H1 (cell line): ENCODE data around the gene UBR3. TPM values are rescaled to one million over a fixed set of nuclear protein-coding genes. Genes with fewer than 3 reads are reported as not detected.
"Not testable (repeated sequence)": the region's sequence is repeated elsewhere in the genome, so short reads cannot be mapped to it uniquely, and the experiment has no call there.

ENCODE experiments used
- CTCF ChIA-PET: fragments of 300-600 bp; sonication (Branson Sonifier 250); formaldehyde crosslinking; loops from one replicate; lab custom pipeline; 2021; ENCODE audit not compliant: partially characterized antibody; lab: Charles Lee
- POLR2A ChIA-PET: fragments of 300-600 bp; sonication (Branson Sonifier 250); formaldehyde crosslinking; loops from one replicate; lab custom pipeline; 2021; ENCODE audit warnings: inconsistent platforms; ENCODE audit not compliant: partially characterized antibody; lab: Charles Lee
- DNase-seq, 2 experiments: peaks; one replicate each; pipeline versions ENCODE4 v3.0.0 to v3.0.0-alpha.2; 2010 to 2022; ENCODE audit warnings: low spot score in 2 of 2, low read depth in 1 of 2, mixed read lengths in 1 of 2
- FAIRE-seq: peaks from 2 replicates; lab custom pipeline; 2011; peaks lifted over from hg19 to GRCh38; lab: Jason Lieb, UNC
- H2AFZ ChIP-seq: 2 replicates; pipeline ENCODE4 v1.8.1; 2012; ENCODE audit warnings: low read length, inconsistent platforms
- H2AK5ac ChIP-seq: 2 replicates; pipeline ENCODE4 v1.6.1; 2013; ENCODE audit warnings: low read depth, low read length
- H2BK120ac ChIP-seq: replicated peaks from 2 replicates; pipeline ENCODE3; 2013; ENCODE audit warnings: low read depth, low read length, inconsistent platforms
- H2BK12ac ChIP-seq: 2 replicates; pipeline ENCODE4 v1.6.1; 2013; ENCODE audit warnings: low read depth, low read length
- H2BK15ac ChIP-seq: 2 replicates; pipeline ENCODE4 v1.6.1; 2013; ENCODE audit warnings: low read length
- H2BK20ac ChIP-seq: 2 replicates; pipeline ENCODE4 v1.6.1; 2013; ENCODE audit warnings: low read length
- H2BK5ac ChIP-seq: 2 replicates; pipeline ENCODE4 v1.6.1; 2013; ENCODE audit warnings: low read depth, low read length
- H3K14ac ChIP-seq: 2 replicates; pipeline ENCODE4 v1.6.1; 2013; ENCODE audit warnings: inconsistent platforms; ENCODE audit not compliant: insufficient read length
- H3K18ac ChIP-seq: 2 replicates; pipeline ENCODE4 v1.6.1; 2013; ENCODE audit warnings: low read length; ENCODE audit errors: extremely low read depth
- H3K23ac ChIP-seq: 2 replicates; pipeline ENCODE4 v1.6.1; 2013; ENCODE audit warnings: inconsistent platforms; ENCODE audit not compliant: insufficient read length
- H3K23me2 ChIP-seq: 2 replicates; pipeline ENCODE4 v1.6.1; 2013; ENCODE audit warnings: low read depth, low read length
- H3K27ac ChIP-seq: 2 replicates; pipeline ENCODE4 v1.6.1; 2011; ENCODE audit warnings: low read depth, low read length, inconsistent platforms
- H3K27me3 ChIP-seq, 4 experiments: replicated peaks in 1 of 4; 1 replicate in 1 of 4; 2 replicates in 3 of 4; pipeline versions ENCODE4 v1.6.1 to v1.8.1; 2011 to 2013; ENCODE audit warnings: low read length in 3 of 4, mild to moderate bottlenecking in 3 of 4, inconsistent platforms in 2 of 4, mixed read lengths in 2 of 4, moderate library complexity in 1 of 4; ENCODE audit not compliant: control insufficient read depth in 3 of 4, insufficient read depth in 3 of 4; ENCODE audit errors: extremely low read depth in 1 of 4
- H3K36me3 ChIP-seq, 4 experiments: 2 replicates each; pipeline versions ENCODE4 v1.6.1 to v1.8.1; 2011 to 2013; ENCODE audit warnings: mild to moderate bottlenecking in 4 of 4, low read length in 3 of 4, moderate library complexity in 2 of 4, control low read depth in 1 of 4, inconsistent platforms in 1 of 4; ENCODE audit not compliant: insufficient read depth in 4 of 4, control insufficient read depth in 2 of 4
- H3K4ac ChIP-seq: replicated peaks from 2 replicates; pipeline ENCODE3; 2013; ENCODE audit warnings: low read length, low read depth, mixed read lengths, inconsistent platforms; ENCODE audit not compliant: insufficient read length
- H3K4me1 ChIP-seq, 4 experiments: replicated peaks in 1 of 4; 1 replicate in 1 of 4; 2 replicates in 3 of 4; pipeline versions ENCODE4 v1.6.1 to v1.8.1; 2011 to 2013; ENCODE audit warnings: low read length in 3 of 4, inconsistent platforms in 2 of 4, mixed read lengths in 1 of 4; ENCODE audit not compliant: insufficient read depth in 4 of 4, control insufficient read depth in 3 of 4
- H3K4me2 ChIP-seq, 2 experiments: 2 replicates each; pipeline versions ENCODE4 v1.6.1 to v1.8.1; 2011 to 2013; ENCODE audit warnings: low read depth in 2 of 2, low read length in 2 of 2, control low read depth in 1 of 2, inconsistent platforms in 1 of 2, mild to moderate bottlenecking in 1 of 2; ENCODE audit not compliant: insufficient read depth in 1 of 2
- H3K4me3 ChIP-seq, 4 experiments: fragments of 200-600, 300-600 bp in 1 of 4; sonication (generic), shearing (Covaris generic), sonication (Bioruptor Twin) in 1 of 4; 2 replicates each; pipeline versions ENCODE4 v1.5.1 to v1.8.1; 2011 to 2016; ENCODE audit warnings: low read length in 4 of 4, low read depth in 3 of 4, control low read depth in 2 of 4, inconsistent platforms in 2 of 4, mild to moderate bottlenecking in 2 of 4, mixed read lengths in 1 of 4, moderate library complexity in 1 of 4; ENCODE audit not compliant: insufficient read depth in 2 of 4; ENCODE audit errors: extremely low read depth in 1 of 4
- H3K56ac ChIP-seq: replicated peaks from 2 replicates; pipeline ENCODE3; 2013; ENCODE audit warnings: low read depth, mild to moderate bottlenecking, mixed read lengths, low read length, inconsistent platforms; ENCODE audit not compliant: insufficient read length
- H3K79me1 ChIP-seq: 2 replicates; pipeline ENCODE4 v1.6.1; 2013; ENCODE audit warnings: low read depth, low read length, control low read depth
- H3K79me2 ChIP-seq, 2 experiments: 2 replicates each; pipeline versions ENCODE4 v1.6.1 to v1.8.1; 2012 to 2013; ENCODE audit warnings: low read length in 2 of 2, mild to moderate bottlenecking in 2 of 2, inconsistent platforms in 1 of 2; ENCODE audit not compliant: insufficient read depth in 2 of 2, control insufficient read depth in 1 of 2
- H3K9ac ChIP-seq, 4 experiments: replicated peaks in 1 of 4; 1 replicate in 1 of 4; 2 replicates in 3 of 4; pipeline versions ENCODE4 v1.6.1 to v1.8.1; 2011 to 2013; ENCODE audit warnings: low read depth in 3 of 4, low read length in 3 of 4, control low read depth in 2 of 4, mild to moderate bottlenecking in 2 of 4, moderate library complexity in 2 of 4, inconsistent platforms in 1 of 4; ENCODE audit errors: extremely low read depth in 1 of 4
- H3K9me3 ChIP-seq, 2 experiments: 2 replicates each; pipeline versions ENCODE4 v1.6.1 to v1.8.1; 2012 to 2013; ENCODE audit warnings: mild to moderate bottlenecking in 2 of 2, moderate library complexity in 2 of 2, control low read depth in 1 of 2, inconsistent platforms in 1 of 2, low read depth in 1 of 2, low read length in 1 of 2, mixed read lengths in 1 of 2; ENCODE audit not compliant: insufficient read depth in 2 of 2
- H4K20me1 ChIP-seq, 2 experiments: replicated peaks in 1 of 2; 2 replicates each; pipeline versions ENCODE3 to v1.8.1; 2011 to 2013; ENCODE audit warnings: inconsistent platforms in 2 of 2, low read length in 2 of 2, mild to moderate bottlenecking in 1 of 2; ENCODE audit not compliant: insufficient read depth in 2 of 2, control insufficient read depth in 1 of 2
- H4K5ac ChIP-seq: 2 replicates; pipeline ENCODE4 v1.6.1; 2013; ENCODE audit warnings: low read length, low read depth, mixed read lengths, inconsistent platforms; ENCODE audit not compliant: insufficient read length
- H4K8ac ChIP-seq: 2 replicates; pipeline ENCODE4 v1.8.0; 2013; ENCODE audit warnings: mild to moderate bottlenecking, moderate library complexity, low read length, inconsistent platforms; ENCODE audit not compliant: insufficient read depth; ENCODE audit errors: extremely low read depth
- H4K91ac ChIP-seq: replicated peaks from 2 replicates; pipeline ENCODE3; 2013; ENCODE audit warnings: low read length, mixed read lengths, inconsistent platforms; ENCODE audit not compliant: insufficient read length
- CHD2 ChIP-seq: IDR thresholded peaks from 2 replicates; pipeline ENCODE4 v1.6.1; 2012; ENCODE audit warnings: low read length, improper control_type of control experiment
- E2F6 ChIP-seq: IDR thresholded peaks from 2 replicates; pipeline ENCODE4 v1.6.1; 2012; ENCODE audit warnings: inconsistent platforms
- TEAD4 ChIP-seq: IDR thresholded peaks from 2 replicates; pipeline ENCODE4 v1.6.1; 2012; ENCODE audit warnings: low read depth, low read length, inconsistent platforms, mixed read lengths
- WGBS, 2 experiments: shearing (Covaris generic) in 1 of 2; methylation state at CpG; one replicate each; pipeline versions ENCODE4 v1.1.6 to v1.1.7; 2013 to 2015; ENCODE audit warnings: low lambda C conversion rate in 2 of 2, mixed read lengths in 2 of 2, inconsistent platforms in 1 of 2, low coverage in 1 of 2, missing lambda C conversion rate in 1 of 2; ENCODE audit not compliant: insufficient replicate concordance in 2 of 2, insufficient coverage in 1 of 2, insufficient read length in 1 of 2; ENCODE audit errors: extremely low coverage in 1 of 2, missing lambda C conversion rate in 1 of 2; 5-methylcytosine and 5-hydroxymethylcytosine counted together
- polyA plus RNA-seq, 7 experiments: library from polyadenylated mRNA; depleted of rRNA in 3 of 7; stranded (reverse) in 5 of 7; unstranded in 2 of 7; fragments of >200 nt in 5 of 7; fragments of 200-250 nt in 2 of 7; gene quantifications; 1 replicate in 5 of 7; 2 replicates in 1 of 7; 4 replicates in 1 of 7; pipeline versions ENCODE4 v1.2.1 to v1.2.3, GENCODE V29; 2011 to 2013; ENCODE audit warnings: missing spikeins in 2 of 7, mixed read lengths in 2 of 7
- total RNA-seq: library from RNA; stranded (reverse); fragmentation: NEBNext Ultra II Directional; extraction: Animal tissue kit (Norgen Biotek cat#: 25700); gene quantifications from 2 replicates; pipeline ENCODE4 v1.2.1, GENCODE V29; 2021

UBR3 gene
- total and polyA plus RNA-seq, 2 of the 8 experiments (the other 6 are each of a cell fraction or from before 2014, with no cell fraction given): 3.7 to 17.7 TPM

DNA sequence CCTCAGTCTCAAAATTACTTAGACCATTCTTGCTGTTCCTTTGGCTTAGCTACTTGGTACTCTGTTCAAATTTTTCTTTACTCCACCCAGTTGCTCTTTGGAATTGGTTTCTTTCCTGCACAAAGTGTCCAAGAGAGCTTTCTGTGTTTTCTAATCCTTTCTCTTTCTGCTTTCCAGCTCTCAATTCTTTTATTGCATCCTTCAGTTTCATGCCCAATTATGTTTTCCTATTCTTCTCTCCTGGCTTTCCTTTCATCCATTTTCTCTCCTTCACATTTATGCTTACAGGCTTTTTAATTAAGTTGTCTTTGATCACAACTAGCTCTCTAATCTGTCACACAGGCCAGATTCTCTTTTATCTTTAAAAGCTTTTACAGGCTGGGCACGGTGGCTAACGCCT lies 38.2 kb downstream of the UBR3 start (continued):
- no peak for TF ChIP-seq TEAD4
- TF ChIP-seq E2F6: no peak
- TF ChIP-seq CHD2: no peak

GRCh38 chr2:169866230-169866629 lies 39.0 kb downstream of the UBR3 start:
- H3K4me1 ChIP-seq, H4K8ac ChIP-seq, H2BK20ac ChIP-seq, H3K27me3 ChIP-seq, H4K20me1 ChIP-seq, H3K9ac ChIP-seq, H3K36me3 ChIP-seq, H3K18ac ChIP-seq, H4K91ac ChIP-seq, H2BK120ac ChIP-seq, H4K5ac ChIP-seq, H3K4ac ChIP-seq, H2BK5ac ChIP-seq, H2BK15ac ChIP-seq, FAIRE-seq, H3K14ac ChIP-seq, H2AFZ ChIP-seq, POLR2A ChIA-PET, H3K27ac ChIP-seq, H2BK12ac ChIP-seq, H3K23me2 ChIP-seq, H3K9me3 ChIP-seq, H3K79me1 ChIP-seq, DNase-seq, H2AK5ac ChIP-seq, H3K4me3 ChIP-seq, H3K4me2 ChIP-seq, H3K23ac ChIP-seq, H3K56ac ChIP-seq: not testable (repeated sequence)
- WGBS, 2 experiments: 94% methylated on average over 6 of the region's 6 CpGs; no CpG with 5 or more reads in 1 of the 2 experiments
- H3K79me2 ChIP-seq: peaks cover 0 to 24% of the 10 kb centered on the region in 2 experiments; a peak in 2 of 4 replicates
- CTCF ChIA-PET: interaction anchor here (0.6 kb wide), 1 partner anchor 37 kb away, joined by 3 read pairs; no protein-coding TSS in a partner anchor
